PC-3 (cell line): ENCODE data around the gene DGCR6L. TPM values are rescaled to one million over a fixed set of nuclear protein-coding genes. Genes with fewer than 3 reads are reported as not detected.
"Not testable (repeated sequence)": the region's sequence is repeated elsewhere in the genome, so short reads cannot be mapped to it uniquely, and the experiment has no call there.

Experiments
- ATAC-seq: fragments of 200-7000 bp; cut with Tn5 transposase; 2 replicates; pipeline ENCODE4 v1.9.1; 2020; ENCODE audit warnings: mild to moderate bottlenecking, moderate library complexity
- BruUV-seq: library from RNA; stranded (reverse); fragments of 400-500 nt; replicated peaks from 2 replicates; lab custom pipeline; 2021; lab: Mats Ljungman, UMichigan
- CTCF ChIA-PET: fragments of 300-600 bp; sonication (Branson Sonifier 250); formaldehyde crosslinking; loops from one replicate; lab custom pipeline; 2022; ENCODE audit warnings: antibody characterized with exemption; lab: Charles Lee
- POLR2A ChIA-PET: fragments of 300-600 bp; sonication (Branson Sonifier 250); formaldehyde crosslinking; loops from one replicate; lab custom pipeline; 2022; ENCODE audit warnings: antibody characterized with exemption; ENCODE audit not compliant: unreplicated experiment; lab: Charles Lee
- DNase-seq: peaks from one replicate; pipeline ENCODE4 v3.0.0-alpha.2; 2015
- H2AFZ ChIP-seq: fragments of 300-600 bp; sonication (generic); 2 replicates; pipeline ENCODE4 v1.6.0; 2016; ENCODE audit warnings: antibody characterized with exemption, low read length
- H3F3A ChIP-seq: fragments of 300-600 bp; sonication (generic); one replicate; pipeline ENCODE4 v1.6.0; 2017; ENCODE audit warnings: antibody characterized with exemption, low read length, control low read depth, mild to moderate bottlenecking; ENCODE audit not compliant: unreplicated experiment
- H3K27ac ChIP-seq: fragments of 300-600 bp; sonication (generic); 2 replicates; pipeline ENCODE4 v1.5.1; 2016; ENCODE audit warnings: mild to moderate bottlenecking, low read length
- H3K27me3 ChIP-seq: fragments of 300-600 bp; sonication (generic); 2 replicates; pipeline ENCODE4 v1.6.1; 2016; ENCODE audit warnings: low read length, mixed read lengths
- H3K36me3 ChIP-seq: fragments of 300-600 bp; sonication (generic); 2 replicates; pipeline ENCODE4 v1.6.1; 2016; ENCODE audit warnings: low read depth, mixed run types, low read length, mixed read lengths
- H3K4me1 ChIP-seq: fragments of 300-600 bp; sonication (generic); 2 replicates; pipeline ENCODE4 v1.5.1; 2016; ENCODE audit warnings: low read length; ENCODE audit not compliant: insufficient read depth
- H3K4me2 ChIP-seq: fragments of 300-600 bp; sonication (generic); 2 replicates; pipeline ENCODE4 v1.6.0; 2016; ENCODE audit warnings: low read length
- H3K4me3 ChIP-seq: fragments of 300-600 bp; sonication (generic); 2 replicates; pipeline ENCODE4 v1.5.1; 2016; ENCODE audit warnings: mild to moderate bottlenecking, low read length, mixed read lengths
- H3K79me2 ChIP-seq: fragments of 300-600 bp; sonication (generic); 2 replicates; pipeline ENCODE4 v1.6.1; 2017; ENCODE audit warnings: low read length, mixed read lengths
- H3K9ac ChIP-seq: fragments of 300-600 bp; sonication (generic); 2 replicates; pipeline ENCODE4 v1.6.0; 2016; ENCODE audit warnings: mild to moderate bottlenecking, low read length
- H3K9me2 ChIP-seq: fragments of 300-600 bp; sonication (generic); replicated peaks from 2 replicates; pipeline ENCODE4 v1.6.1; 2016; ENCODE audit warnings: mixed run types, low read length, mixed read lengths
- H3K9me3 ChIP-seq: fragments of 300-600 bp; sonication (generic); 2 replicates; pipeline ENCODE4 v1.6.1; 2016; ENCODE audit warnings: low read length, mixed read lengths
- H4K20me1 ChIP-seq: fragments of 300-600 bp; sonication (generic); 2 replicates; pipeline ENCODE4 v1.6.1; 2016; ENCODE audit warnings: low read length, mixed read lengths
- EZH2 ChIP-seq: fragments of 300-600 bp; sonication (generic); IDR thresholded peaks from one replicate; pipeline ENCODE4 v1.6.1; 2017; ENCODE audit warnings: antibody characterized with exemption, mild to moderate bottlenecking, low read length; ENCODE audit not compliant: unreplicated experiment
- EZH2phosphoT487 ChIP-seq: fragments of 300-600 bp; sonication (generic); IDR thresholded peaks from 2 replicates; pipeline ENCODE4 v1.6.1; 2018; ENCODE audit warnings: mild to moderate bottlenecking, antibody characterized with exemption, low read length, borderline replicate concordance
- intact Hi-C: fragments of 100-400 bp; cut with micrococcal nuclease; formaldehyde crosslinking; loops from 2 replicates; pipeline ENCODE4 v1.9.0; 2023
- total RNA-seq: library from RNA; depleted of rRNA; stranded (reverse); fragments of >200 nt; gene quantifications from 2 replicates; pipeline ENCODE4 v1.2.3, GENCODE V29; 2014
- TF ChIP-seq, protein P1 (sequence below): fragments of 300-600 bp; sonication (generic); conservative IDR thresholded peaks from 2 replicates; pipeline ENCODE4 v1.5.1; 2017; ENCODE audit warnings: antibody characterized with exemption, low read depth, mild to moderate bottlenecking, low read length

DGCR6L gene
- total RNA-seq, 1 experiment from 2014 or later = 78.1 TPM

DNA sequence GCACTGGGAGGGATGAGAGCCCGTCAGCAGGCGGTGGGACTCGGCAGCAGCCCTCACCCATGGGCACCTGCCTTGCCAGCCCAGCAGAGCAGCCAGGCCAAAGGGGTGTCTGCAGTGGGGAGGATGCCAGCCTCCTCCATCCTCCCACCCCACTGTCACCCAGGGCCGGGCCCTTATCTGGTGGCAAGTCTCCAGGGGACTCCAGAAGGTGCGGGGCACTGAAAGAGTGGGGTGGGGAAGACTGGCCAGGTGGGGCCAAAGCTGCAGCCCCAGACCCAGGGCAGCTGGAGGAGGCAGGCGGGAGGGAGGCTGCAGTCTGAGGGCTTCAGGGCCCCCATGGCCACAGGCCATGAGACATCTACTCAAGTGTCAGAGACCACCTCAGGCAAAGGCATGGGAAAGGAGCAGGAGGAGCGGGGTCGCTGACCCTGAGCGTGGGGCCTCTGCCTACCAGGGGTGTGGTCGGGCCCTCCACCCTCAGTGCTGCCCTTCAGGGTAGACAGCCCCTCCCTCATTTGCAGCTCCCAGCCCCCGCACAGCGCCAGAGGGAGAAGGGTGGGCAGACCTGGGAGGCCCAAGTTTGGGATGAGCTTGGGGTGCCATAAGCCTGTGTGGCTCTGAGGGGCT, 3.5 kb downstream of the DGCR6L start:
- no peak overlapping the region for H2AFZ ChIP-seq
- H3K79me2 ChIP-seq = peaks cover 40% of the 10 kb centered on the region
- intact Hi-C loops = no loop called here
- ChIA-PET CTCF (no interaction called here), POLR2A (no interaction called here)
- no peaks in the 10 kb centered on the region for H3K36me3 ChIP-seq
- no TSS peak for BruUV-seq
- no peak overlapping the region for H3K27ac ChIP-seq
- H3K9me2 ChIP-seq = no peaks in the 10 kb centered on the region
- no peak overlapping the region for H3K4me3 ChIP-seq
- TF ChIP-seq EZH2phosphoT487 (no peak), EZH2 (no peak)
- TF ChIP-seq, protein P1, sequence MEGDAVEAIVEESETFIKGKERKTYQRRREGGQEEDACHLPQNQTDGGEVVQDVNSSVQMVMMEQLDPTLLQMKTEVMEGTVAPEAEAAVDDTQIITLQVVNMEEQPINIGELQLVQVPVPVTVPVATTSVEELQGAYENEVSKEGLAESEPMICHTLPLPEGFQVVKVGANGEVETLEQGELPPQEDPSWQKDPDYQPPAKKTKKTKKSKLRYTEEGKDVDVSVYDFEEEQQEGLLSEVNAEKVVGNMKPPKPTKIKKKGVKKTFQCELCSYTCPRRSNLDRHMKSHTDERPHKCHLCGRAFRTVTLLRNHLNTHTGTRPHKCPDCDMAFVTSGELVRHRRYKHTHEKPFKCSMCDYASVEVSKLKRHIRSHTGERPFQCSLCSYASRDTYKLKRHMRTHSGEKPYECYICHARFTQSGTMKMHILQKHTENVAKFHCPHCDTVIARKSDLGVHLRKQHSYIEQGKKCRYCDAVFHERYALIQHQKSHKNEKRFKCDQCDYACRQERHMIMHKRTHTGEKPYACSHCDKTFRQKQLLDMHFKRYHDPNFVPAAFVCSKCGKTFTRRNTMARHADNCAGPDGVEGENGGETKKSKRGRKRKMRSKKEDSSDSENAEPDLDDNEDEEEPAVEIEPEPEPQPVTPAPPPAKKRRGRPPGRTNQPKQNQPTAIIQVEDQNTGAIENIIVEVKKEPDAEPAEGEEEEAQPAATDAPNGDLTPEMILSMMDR = no peak
- no peak overlapping the region for H3K4me2 ChIP-seq
- no peak for DNase-seq
- no peak for ATAC-seq
- H3K27me3 ChIP-seq = no peaks in the 10 kb centered on the region
- H3F3A ChIP-seq = no peaks in the 10 kb centered on the region
- peaks cover 5% of the 10 kb centered on the region; the same call in 1 of the 2 replicates for H3K4me1 ChIP-seq
- H4K20me1 ChIP-seq = no peaks in the 10 kb centered on the region
- H3K9ac ChIP-seq = no peak overlapping the region
- no peaks in the 10 kb centered on the region for H3K9me3 ChIP-seq

DNA sequence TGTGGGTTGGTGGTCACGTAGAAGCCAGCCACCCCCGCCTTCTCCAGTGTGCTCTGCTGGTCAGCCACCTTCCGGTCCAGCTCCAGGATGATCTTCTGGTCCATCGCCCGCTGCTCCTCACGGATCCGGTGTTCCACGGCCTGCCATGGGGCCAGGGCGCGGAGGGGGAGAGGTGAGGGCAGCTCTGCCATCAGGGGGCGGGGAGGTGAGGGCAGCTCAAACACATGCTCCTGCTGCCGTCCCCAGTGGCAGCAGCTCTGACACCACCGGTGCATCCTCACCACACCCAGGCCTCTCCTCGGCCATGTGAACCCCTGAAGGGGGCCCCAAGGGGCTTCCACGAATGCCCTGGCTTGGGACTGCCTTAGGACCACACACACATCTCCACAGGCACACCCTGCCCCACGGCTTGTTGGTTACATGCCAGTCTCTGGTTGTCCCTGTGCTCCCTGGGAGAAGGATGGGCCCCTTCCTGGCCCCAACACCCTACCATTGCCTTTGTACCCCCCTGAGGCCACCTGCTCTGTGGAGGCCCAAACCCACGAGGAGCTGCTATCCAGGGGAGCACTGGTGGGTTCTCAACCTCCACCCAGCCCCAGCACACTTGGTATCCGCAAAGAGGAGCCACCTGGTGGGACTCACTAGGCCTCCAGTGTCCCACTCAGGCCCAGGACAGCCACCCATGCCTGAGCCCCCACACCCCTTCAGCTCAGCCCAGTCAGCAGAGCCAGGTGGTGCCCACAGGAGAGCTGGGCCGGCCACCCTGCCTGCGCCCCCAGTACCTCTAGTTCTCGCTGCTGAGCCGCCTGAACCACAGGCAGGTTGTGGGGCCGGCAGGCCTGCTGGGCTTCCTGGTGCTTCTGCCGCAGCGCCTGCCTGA, 4.3 kb downstream of the DGCR6L start:
- Histone ChIP-seq H3K4me2 (no peak overlapping the region), H3K27ac (no peak overlapping the region), H3K4me1 (peaks cover 5% of the 10 kb centered on the region; the same call in 1 of the 2 replicates), H3K9me2 (no peaks in the 10 kb centered on the region), H3K27me3 (no peaks in the 10 kb centered on the region), H2AFZ (no peak overlapping the region), H3K79me2 (peaks cover 34% of the 10 kb centered on the region), H3K9ac (no peak overlapping the region), H4K20me1 (no peaks in the 10 kb centered on the region), H3K36me3 (no peaks in the 10 kb centered on the region), H3F3A (no peaks in the 10 kb centered on the region), H3K4me3 (no peak overlapping the region), H3K9me3 (no peaks in the 10 kb centered on the region)
- intact Hi-C loops = no loop called here
- ATAC-seq (no peak), DNase-seq (no peak)
- no peak for TF ChIP-seq EZH2phosphoT487
- TF ChIP-seq EZH2 = no peak
- TF ChIP-seq, protein P1 = no peak
- ChIA-PET CTCF (no interaction called here), POLR2A (no interaction called here)
- BruUV-seq = no TSS peak

DNA sequence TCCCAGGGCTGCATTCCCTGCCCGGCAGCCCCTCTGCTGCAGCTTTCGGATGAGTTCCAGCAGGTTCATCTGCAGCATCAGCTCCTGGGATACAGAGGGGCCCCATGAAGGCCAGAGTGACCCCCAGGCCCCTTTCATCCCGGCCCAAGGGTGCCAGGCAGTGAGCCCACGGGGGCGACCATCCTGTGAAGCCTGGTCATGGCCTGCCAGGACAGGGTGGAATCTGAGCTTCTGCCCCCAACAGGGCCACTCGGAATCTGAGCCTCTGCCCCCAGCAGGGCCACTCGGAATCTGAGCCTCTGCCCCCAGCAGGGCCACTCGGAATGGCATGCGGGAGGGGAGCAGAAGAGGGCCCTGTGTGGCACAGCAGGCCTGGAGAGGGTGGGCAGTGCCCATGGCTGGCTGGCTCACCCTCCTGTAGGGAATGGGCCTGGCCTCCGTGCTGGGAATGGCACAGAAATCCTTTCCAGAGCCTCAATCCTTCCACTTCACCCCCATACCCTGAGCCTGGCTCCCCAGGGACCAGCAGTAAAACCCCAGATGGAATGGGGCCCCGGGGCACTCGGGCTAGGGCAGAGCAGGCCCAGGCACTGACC, 5.0 kb downstream of the DGCR6L start:
- H3K4me1 ChIP-seq, H3K4me2 ChIP-seq, DNase-seq, BruUV-seq, H3K27ac ChIP-seq, CTCF ChIA-PET, H2AFZ ChIP-seq, intact Hi-C loops, H3K36me3 ChIP-seq, H4K20me1 ChIP-seq, H3K4me3 ChIP-seq, H3K27me3 ChIP-seq, H3K9me2 ChIP-seq, H3K9ac ChIP-seq, ATAC-seq, H3K9me3 ChIP-seq, H3F3A ChIP-seq, POLR2A ChIA-PET: not testable (repeated sequence)
- H3K79me2 ChIP-seq = peaks cover 29% of the 10 kb centered on the region

DNA sequence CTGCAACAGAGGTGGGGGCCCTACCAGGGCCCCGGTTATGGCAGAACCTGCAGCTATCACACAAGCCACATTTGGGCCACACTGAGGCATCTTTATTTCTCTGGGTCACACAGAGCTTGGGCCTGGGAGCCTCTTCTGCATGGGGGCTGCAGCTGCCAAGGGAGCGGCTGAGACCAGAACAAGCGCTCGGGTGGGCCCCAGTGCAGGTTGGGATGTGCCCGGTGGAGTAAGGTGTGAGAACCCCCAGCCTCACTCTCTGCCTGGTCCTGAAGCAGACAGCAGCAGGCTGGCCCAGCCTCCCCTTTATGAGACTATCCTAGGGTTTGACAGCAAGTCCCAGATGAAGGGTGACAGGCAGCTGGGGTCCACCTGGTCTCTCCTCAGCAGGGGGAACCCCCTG, 5.7 kb downstream of the DGCR6L start:
- not testable (repeated sequence) for DNase-seq, BruUV-seq

More for the DNA sequence above, 5.7 kb downstream of the DGCR6L start:
- H3K36me3 ChIP-seq, H3K9ac ChIP-seq, H4K20me1 ChIP-seq, H3K27me3 ChIP-seq, CTCF ChIA-PET, H3K4me1 ChIP-seq, POLR2A ChIA-PET, H2AFZ ChIP-seq, H3K9me3 ChIP-seq, H3K4me3 ChIP-seq, H3K4me2 ChIP-seq, intact Hi-C loops, ATAC-seq, H3F3A ChIP-seq, H3K27ac ChIP-seq, H3K9me2 ChIP-seq: not testable (repeated sequence)
- H3K79me2 ChIP-seq = peaks cover 28% of the 10 kb centered on the region
